GM18508 (cell line): ENCODE measurements around the gene RDM1.

ENCODE experiments used
- ATAC-seq: cut with Tn5 transposase; IDR thresholded peaks from one replicate; pipeline ENCODE4 v1.9.1; 2021; ENCODE audit warnings: moderate number of reproducible peaks; ENCODE audit not compliant: insufficient read depth, unreplicated experiment

RDM1 gene

DNA sequence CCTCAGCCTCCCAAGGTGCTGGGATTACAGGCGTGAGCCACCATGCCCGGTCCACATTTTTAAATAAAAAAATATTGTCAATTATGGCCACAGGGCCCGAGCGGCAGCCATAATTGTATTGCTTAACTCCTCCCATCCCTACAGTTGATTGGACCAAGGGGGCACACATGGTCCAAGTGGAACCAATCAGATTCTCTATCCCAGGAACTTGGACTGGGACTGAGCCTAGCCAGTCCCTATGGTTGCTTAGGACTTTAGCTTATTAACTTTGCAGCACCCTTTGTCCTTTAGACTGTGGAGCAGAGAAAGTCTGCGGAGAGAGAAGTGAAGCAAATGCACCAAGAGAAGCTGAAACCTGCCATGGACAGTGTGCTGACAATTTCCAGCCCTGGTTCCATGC, 5.5 kb upstream of the RDM1 start:
- no peak for ATAC-seq

DNA sequence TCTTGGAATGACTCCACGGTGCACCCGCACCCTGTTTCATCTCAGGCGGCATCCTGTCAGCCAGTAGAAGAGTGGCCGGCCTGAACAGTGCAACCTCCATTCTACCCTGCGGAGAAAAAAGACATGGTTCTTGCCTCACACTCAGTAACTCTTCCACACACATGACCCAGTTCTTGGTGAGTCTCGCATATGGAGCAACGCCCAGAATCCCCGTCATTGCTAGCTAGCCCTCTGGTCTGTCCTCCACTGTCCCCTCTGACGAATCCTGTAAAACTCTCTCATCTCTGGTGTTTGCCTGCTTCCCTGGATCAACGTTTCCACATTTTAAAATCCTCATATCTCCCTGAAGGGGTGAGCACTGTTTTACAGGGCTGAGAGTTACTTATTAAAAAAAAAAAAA, 4.2 kb upstream of the RDM1 start:
- no peak for ATAC-seq

- ATAC-seq = no peak
Measured at GRCh38 chr17:35932586-35932985, 2.0 kb upstream of the RDM1 start.

DNA sequence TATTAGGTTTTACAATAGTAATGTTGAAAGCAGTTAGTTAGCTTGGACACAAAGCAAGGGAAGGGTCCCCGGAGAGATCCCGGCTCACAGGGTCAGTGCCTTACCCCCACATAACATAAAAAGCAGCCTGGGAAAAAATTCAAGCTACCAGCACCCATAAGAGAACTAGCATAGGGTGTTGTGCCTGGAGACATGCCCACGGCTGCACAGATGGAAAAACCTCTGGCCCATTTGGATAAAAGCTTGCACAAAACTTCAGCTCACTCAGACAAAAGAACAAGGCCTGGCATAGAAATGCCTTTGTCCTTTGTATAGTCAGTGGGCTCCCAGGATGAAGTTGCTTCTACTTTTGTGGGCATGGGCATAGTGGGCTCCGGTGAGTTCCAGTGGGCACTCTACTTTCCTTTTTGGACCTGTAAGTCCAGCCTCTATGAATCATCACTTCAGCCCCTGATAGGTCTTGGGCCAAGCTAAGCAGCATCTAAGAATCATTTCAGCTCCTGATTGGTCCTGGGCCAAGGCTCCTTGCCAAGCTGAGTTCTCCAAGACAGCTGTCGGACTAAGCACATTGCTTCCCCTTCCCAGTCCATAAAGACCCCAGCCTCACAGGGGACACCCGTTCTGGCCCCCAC, 1.3 kb upstream of the RDM1 start:
- ATAC-seq = no peak

DNA sequence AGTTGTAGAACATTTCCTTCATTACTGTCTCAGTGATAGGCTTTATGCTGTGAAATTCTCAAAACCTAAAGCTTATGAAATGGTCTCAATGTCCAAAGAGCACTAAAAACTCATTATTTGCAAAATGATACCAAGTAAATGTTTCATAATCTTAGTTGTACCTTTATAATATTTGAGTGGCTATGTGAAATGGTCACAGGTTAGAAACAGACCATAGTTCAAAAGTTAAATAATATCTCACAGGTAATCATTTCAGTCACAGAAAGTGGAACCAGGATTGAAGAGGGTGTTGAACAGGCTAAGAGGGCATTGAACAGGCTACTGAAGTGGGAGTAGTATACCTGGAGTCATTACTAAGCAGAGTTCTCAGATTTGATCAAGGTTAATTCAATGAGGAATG, 2.9 kb downstream of the RDM1 start:
- ATAC-seq = no peak

DNA sequence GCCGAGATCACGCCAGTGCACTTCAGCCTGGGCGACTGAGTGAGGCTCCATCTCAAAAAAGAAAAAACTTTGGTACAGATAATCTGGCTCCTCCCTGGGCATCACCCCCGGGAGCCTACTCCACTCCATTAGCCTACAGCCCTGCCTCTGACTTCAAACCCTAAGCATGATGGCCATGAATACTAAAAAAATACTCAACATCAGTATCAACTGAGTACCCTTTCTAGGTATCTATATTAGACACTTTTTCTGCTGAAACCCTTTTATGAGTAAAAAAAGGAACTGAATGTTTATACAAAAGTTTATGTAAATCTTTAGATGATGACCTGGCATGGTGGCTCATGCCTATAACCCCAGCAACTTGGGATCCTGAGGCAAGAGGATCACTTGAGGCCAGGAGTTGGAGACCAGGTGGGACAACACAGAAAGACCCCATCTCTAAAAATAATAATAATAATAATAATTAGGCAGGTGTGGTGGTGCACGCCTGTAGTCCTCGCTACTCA, 6.9 kb downstream of the RDM1 start:
- no peak for ATAC-seq

DNA sequence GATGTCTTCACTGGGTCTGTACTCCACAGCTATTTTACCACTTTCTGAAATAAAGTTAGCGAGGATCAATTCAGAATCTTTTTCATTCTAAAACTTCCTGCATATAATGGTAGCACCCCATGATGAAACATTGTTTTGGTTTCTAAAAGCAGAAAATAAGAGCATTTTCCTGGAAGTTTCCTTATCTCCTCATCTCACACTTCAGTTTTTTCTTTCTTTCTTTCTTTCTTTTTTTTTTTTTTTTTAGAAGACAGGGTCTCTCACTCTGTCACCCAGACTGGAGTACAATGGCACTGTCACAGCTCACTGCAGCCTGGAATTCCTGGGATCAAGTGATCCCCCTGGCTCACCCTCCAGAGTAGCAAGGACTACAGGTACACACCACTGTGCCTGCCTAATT, 10.3 kb downstream of the RDM1 start:
- no peak for ATAC-seq

DNA sequence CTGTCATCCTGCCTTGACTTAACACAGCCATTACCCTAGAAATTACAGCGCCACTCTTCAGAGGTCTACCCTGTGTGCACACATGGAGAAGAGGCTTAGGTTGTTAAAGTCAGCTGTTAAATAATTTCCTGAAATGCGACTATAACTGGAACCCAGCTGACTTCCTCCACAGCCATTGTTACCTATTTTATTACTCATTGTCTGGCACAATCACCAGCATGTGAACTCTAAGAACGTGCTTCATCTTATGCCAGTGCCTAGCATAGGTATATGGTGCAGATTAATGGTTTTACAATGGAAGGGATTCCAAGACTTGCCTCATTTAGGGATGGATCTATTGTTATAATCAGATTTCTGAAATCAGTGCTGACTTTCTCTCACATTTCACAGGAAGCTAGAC, 11.9 kb downstream of the RDM1 start:
- no peak for ATAC-seq

DNA sequence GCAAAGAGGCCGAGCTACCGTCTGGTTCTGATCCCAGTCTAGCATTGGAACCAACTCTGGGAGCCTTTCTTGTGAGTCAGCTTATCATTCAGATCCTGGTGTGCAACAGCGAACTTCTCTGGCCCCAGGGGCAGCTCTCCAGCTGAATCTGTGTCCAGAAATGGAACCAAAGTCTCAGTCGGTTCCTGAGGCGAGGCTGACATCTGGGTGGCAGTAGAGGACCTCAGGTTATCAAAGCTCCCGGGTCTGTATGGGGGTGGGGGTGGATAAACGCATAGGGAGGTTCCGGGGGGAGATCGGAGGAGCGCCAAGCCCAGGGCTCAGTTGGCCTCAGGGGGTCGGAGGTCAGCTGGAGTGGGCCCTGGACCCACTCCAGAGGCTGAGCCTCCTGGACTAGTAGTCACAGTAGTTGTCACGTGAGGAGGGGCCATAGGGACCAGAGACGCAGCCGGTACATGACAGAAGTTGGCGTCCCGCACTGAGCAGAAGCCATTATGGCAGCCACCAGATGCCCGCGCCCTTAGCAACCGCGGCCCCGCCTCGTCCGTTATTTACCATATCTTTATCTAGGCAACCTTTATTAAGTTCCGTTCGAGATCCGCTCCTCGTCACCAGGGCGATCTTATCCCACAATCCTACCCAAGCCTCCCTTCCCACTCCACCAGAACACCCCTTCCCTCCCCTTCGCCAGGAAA, 12.9 kb downstream of the RDM1 start:
- no peak for ATAC-seq

GRCh38 chr17:35915153-35915964, 15.2 kb downstream of the RDM1 start:
- ATAC-seq = no peak

- no peak for ATAC-seq
Measured at GRCh38 chr17:35914354-35914753, 16.2 kb downstream of the RDM1 start.

DNA sequence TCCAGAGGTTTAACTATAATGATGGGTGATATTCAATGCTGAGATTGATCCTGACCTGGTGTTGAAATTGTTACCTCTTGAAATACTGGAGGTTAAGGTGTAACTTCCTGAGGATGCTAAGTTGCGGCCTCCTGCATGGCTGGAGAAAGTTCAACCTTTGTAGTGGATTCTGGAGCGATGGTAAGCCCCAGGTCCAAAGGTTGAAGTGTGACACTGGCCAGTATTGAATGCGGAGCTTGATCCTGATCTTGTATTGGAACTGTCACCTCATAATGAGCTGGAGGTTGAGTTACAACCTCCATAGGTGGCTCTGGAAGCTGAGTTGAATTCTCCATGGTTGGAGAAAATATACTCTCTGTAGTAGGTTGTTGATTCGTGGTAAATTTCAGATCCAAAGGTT, 17.0 kb downstream of the RDM1 start:
- no peak for ATAC-seq

DNA sequence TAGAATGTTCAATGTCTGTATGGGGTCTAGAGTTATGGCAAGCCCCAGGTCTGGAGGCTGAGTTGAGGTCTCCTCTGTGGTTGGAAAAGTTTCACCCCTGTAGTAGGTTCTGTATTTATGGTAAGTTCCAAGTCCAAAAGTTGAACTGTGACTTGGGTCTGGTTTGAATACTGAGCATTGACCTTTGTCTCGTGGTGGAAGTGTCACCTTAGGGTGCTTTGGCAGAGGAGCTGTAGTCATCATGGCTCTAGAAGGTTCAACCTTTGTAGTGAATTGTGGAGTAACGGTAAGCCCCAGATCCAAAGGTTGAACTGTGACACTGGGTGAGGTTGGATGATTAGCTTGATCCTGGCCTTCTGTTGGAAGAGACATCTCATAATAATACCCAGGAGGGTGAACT, 17.6 kb downstream of the RDM1 start:
- no peak for ATAC-seq

DNA sequence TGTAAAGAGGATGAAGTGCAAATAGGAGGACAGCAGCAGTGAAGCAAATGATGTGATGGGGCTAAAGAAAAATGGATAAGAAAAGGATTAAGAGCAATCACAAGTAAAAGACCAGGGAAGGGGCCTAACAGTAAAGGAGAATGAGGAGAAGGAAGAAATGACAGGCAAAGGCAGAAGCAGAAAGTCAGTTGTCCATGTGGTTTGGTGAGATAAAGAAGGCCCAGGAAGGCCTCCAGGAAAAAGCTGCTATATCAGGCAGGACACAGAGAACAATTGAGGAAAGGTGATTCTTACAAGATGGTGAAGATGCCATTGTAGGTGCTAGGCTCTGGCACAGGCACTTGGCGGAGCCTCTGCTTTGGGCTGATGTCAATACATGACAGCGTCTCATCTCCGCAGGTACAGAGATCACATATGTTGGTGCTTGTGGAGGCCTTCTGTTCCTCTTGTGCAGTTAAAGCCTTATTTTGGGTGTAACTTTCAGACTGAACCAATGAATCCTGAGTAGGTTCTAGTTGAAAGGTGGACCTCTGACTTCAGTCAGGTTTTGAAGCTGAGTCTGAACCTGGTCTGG, 18.1 kb downstream of the RDM1 start:
- no peak for ATAC-seq

DNA sequence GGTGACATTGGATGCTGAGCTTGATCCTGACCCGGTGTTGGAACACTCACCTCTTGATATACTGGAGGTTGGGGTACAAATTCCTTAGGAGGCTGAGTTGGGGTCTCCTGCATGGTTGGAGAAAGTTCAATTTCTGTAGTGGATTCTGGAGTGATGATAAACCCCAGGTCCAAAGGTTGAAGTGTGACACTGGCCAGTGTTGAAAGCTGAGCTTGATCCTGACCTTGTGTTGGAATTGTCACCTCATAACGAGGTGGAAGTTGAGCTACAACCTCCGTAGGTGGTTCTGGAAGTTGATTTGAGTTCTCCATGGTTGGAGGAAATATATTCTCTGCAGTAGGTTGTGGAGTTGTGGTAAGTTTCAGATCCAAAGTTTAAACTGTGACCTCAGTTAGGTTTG, 21.2 kb downstream of the RDM1 start:
- ATAC-seq = no peak

- ATAC-seq = no peak
Measured at GRCh38 chr17:35907691-35908090, 22.9 kb downstream of the RDM1 start.

GRCh38 chr17:35906926-35907637, 23.5 kb downstream of the RDM1 start:
- ATAC-seq = no peak

DNA sequence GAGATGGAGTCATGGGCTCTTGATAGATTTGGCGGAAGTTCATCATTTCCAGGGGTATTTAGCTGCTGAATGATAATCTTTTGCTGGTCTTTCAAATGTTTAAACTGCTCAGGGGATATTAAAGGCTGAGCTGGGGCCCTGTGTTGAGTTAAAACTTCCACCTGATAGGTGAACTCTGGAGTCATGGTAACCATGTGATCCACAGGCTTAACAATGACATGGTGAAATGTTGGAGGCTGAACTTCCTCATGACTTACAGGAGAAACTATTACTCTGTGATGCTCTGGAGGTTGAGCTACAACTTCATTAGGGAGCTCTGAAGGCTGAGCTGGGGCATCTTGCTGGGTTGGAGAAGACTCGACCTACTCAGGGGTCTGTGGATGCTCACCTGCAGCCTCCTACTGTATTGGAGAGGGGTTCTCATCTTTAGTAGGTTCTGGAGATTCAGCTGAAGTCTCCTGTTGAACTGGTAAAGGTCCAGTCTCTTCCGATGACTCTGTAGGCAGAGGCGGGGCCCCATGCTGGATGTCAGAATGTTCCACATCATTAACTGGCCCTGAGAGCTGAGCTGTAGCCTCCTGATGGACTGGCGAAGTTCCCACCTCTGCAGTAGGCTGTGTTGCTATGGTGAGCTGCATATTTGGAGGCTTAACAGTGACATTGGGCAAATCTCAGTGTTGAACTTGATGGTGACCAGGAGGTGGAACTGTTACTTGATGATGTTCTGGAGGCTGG, 24.2 kb downstream of the RDM1 start:
- no peak for ATAC-seq

DNA sequence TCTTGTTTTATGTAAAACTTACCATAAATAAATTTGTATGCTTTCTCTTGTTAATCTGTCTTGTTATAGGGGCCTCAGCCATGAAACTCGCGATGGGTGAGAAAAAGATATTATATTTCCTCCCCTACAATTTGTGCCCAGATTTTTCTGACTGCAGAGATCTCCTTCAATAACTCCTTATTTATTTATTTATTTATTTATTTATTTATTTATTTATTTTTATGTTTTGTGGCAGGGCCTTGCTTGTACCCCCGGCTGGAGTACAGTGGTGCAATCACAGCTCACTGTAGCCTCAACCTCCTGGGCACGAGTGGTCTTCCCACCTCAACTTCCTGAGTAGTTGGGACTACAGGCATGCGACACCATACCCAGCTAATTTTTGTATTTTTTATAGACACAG, 27.1 kb downstream of the RDM1 start:
- ATAC-seq = no peak
